ENCODE results near the gene GPR155.

- TF ChIP-seq POLR2A (IDR thresholded peaks at IDR 0.05) (no peak), CTCF (IDR thresholded peaks at IDR 0.05) (no peak), POLR2AphosphoS5 (IDR thresholded peaks at IDR 0.05) (no peak), EP300 (IDR thresholded peaks at IDR 0.05) (no peak)
These were observed 47.5 kb downstream of the GPR155 start for GRCh38 chr2:174439323-174439722.

Measured in suprapubic skin (tissue), 4 donors.